ENCODE measurements around the gene TTBK2.

Gene TTBK2

DNA sequence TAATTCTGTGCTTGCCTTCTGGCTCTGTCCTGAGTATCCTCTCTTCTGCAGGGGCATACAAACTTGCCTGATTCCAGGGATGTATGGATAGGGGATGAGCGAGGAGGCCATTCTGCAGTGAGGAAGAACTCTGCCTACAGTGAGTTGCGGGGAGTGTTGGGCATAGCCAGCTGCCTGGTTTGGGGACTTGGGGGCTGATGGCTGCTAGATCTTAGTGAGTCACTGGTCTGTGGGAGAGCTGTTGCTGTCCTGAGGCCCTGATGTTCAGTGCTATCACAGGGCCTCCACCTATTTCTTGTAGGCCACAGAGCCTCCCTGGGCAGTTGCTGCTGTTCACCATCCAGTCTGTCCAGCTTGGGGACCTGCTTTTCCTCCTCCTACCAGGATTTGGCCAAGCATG, 204.0 kb downstream of the TTBK2 start:
- in situ Hi-C loops (cut with HindIII; ENCODE audit: low pct_ligation_motif_present, low pct_unique_long_range_greater_than_20kb, low sequenced_read_pairs), result no loop called here
- no peak for DNase-seq

DNA sequence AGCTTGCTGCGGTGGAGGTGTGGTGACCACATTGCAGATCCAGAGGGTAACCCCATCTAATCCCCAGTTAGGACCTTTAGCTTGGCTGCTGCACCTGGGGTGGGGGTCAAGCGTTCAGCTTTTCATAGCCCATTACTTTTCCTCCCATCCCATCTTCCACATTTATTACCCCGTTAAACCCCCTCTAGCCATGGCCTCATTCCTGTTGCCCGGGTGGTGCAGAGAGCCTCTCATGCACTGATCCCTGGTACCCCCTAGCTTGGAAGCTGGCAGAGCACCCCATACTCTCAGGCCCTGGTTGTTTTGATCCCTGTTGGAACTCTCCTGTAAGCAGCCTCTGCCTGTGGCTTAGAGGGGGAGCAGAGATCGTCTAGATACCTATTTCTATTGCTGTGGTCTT, 204.5 kb downstream of the TTBK2 start:
- in situ Hi-C loops (cut with HindIII; ENCODE audit: low pct_ligation_motif_present, low pct_unique_long_range_greater_than_20kb, low sequenced_read_pairs), result no loop called here

DNA sequence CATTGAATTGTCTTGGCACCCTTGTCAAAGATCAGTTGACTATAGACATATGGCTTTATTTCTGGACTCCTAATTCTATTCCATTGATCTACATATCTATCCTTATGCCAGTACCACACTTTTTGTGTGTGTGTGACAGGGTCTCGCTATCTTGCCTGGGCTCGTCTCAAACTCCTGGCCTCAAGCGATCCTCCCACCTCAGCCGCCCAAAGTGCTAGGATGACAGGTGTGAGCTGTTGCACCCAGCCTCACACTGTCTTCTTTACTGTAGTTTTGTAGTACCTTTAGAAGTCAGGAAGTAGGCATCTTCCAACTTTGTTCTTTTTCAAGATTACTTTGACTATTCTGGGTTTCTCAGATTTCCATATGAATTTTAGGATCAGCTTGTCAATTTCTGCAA, 208.0 kb downstream of the TTBK2 start:
- no peak for DNase-seq
- in situ Hi-C loops (cut with HindIII; ENCODE audit: low pct_ligation_motif_present, low pct_unique_long_range_greater_than_20kb, low sequenced_read_pairs), result no loop called here

More for the DNA sequence above, 204.5 kb downstream of the TTBK2 start:
- DNase-seq, result no peak

DNA sequence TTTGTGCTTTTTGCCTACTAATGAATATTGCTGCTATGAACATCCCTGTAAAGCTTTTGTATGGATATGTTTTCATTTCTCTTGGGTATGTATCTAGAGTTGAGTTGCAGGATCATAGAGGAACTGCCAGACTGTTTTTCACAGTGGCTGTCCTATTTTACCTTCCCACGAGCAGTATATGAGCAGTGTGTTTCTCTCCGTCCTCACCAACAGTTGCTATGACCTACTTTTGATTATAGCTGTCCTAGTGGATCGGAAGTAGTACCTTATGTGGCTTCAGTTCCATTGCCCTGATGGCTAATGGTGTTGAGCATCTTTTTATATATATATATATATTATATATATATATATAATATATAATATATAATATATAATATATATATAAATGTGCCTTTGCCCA, 208.8 kb downstream of the TTBK2 start:
- no peak for DNase-seq
- in situ Hi-C loops (cut with HindIII; ENCODE audit: low pct_ligation_motif_present, low pct_unique_long_range_greater_than_20kb, low sequenced_read_pairs), result no loop called here

DNA sequence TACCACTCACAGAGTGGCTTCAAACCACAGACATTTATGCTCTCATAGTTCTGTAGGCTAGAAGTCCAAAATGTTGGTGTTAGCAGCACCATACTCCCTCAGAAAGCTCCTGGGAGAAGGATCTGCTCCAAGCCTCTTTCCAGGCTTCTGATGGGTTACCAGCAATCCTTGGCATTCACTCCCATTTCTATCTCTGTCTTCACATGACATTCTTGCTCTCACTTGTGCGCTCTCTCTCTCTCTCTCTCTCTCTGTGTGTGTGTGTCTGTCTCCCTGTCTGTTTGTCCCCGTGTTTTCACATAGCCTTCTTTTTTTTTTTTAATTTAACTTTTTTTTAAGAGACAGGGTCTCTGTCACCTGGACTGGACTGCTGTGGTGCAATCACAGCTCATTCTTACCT, 209.9 kb downstream of the TTBK2 start:
- no peak for DNase-seq
- in situ Hi-C loops (cut with HindIII; ENCODE audit: low pct_ligation_motif_present, low pct_unique_long_range_greater_than_20kb, low sequenced_read_pairs), result no loop called here

DNA sequence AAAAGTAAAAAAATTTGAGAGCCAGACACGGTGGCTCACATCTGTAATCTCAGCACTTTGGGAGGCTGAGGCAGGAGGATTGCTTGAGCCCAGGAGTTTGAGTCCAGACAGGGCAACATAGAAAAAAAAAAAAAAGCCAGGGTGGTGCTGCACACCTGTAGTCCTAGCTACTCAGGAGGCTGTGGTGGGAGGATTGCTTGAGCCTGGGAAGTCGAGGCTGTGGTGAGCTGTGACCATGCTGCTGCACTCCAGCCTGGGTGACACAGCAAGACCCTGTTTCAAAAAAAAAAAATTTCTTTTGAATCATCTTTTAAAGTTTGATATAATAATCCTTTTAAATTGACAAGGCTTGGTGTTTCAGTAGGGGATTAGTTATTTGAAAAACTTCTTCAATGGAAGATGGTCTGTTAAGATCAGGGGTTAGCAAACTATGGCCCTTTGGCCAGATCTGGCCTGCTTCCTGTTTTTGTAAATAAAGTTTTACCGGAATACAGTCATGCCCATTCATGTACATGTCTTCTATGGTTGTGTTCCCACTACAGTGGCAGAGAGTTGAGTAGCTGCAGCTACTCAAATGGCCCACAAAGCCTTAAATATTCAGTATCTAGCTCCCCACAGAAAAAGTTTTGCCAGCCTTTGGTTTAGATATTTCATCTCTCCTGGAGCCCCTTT, 212.6 kb downstream of the TTBK2 start:
- DNase-seq, result no peak
- in situ Hi-C loops (cut with HindIII; ENCODE audit: low pct_ligation_motif_present, low pct_unique_long_range_greater_than_20kb, low sequenced_read_pairs), result no loop called here

DNA sequence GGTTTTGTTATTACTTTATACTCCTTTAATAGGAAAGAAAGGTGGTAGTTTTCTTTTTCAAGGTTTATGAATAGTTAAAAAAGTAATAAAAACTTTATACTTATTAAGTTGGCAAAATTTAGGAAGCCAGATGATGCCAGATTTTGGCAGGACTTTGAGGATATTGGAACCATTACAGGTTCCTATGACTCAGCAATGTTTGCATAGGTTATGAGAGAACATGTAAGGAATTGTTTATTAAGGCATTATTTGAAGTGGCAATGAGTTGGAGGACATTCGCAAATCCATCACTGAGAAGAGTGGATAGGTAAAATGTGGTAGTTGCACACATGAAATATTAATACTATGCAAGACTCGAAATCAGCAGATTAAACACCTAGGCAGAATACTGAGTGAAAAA, 213.5 kb downstream of the TTBK2 start:
- DNase-seq, result no peak
- in situ Hi-C loops (cut with HindIII; ENCODE audit: low pct_ligation_motif_present, low pct_unique_long_range_greater_than_20kb, low sequenced_read_pairs), result no loop called here

DNA sequence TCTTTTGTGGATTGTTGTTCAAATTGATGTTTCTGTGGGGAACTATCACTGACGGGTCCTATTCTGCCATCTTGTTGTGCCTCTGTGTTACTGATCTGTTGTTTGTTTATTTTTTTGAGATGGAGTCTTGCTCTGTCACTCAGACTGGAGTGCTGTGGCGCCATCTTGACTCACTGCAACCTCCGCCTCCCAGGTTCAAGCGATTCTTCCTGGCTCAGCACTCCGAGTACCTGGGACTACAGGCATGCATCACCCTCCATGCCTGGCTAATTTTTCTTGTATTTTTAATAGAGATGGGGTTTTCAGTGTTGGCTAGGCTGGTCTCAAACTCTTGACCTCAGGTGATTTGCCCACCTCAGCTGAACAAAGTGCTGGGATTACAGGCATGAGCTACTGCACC, 215.2 kb downstream of the TTBK2 start:
- in situ Hi-C loops (cut with HindIII; ENCODE audit: low pct_ligation_motif_present, low pct_unique_long_range_greater_than_20kb, low sequenced_read_pairs), result no loop called here

DNA sequence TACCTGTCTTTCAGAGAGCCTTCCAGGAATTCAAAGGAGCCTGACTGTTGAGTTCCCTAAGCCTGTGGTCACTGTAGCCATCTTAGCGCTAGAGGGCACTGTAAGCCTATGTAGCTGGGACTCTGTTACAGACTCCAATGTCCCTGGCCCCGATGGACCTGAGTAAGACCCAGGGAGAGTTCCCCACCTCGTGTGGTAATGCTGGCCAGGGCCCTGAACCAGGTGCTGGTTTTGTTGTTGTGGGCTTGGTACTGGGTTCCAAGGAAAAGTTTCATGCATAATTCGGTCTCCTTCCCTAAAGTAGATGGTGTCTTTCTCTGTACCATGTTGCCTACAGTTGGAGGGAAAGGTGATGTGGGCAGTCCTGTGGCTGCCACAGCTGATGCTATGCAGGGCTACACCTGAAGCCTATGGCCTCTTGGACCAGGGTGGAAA, 216.1 kb downstream of the TTBK2 start:
- peak; percentile 68 for DNase-seq
- in situ Hi-C loops (cut with HindIII; ENCODE audit: low pct_ligation_motif_present, low pct_unique_long_range_greater_than_20kb, low sequenced_read_pairs), result no loop called here

More for the DNA sequence above, 215.2 kb downstream of the TTBK2 start:
- no peak for DNase-seq

DNA sequence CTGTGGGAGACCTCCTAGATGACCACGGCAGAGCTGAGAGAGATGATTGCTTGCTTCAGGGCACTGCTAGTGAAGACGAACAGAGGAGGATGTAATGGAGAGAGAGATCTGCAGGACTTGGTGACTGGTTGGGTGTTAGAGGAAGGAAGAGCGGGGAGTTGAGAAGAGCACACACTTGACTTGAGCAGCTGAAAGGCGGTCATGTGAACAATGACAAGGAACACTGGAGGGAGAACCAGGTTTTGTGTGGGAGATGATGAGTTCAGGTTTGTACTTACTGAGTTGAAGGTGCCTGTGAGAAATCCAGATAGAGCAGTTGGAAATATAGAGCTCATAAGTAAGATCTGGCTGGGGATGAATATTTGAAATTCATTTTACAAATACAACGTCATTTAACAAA, 224.0 kb downstream of the TTBK2 start:
- in situ Hi-C loops (cut with HindIII; ENCODE audit: low pct_ligation_motif_present, low pct_unique_long_range_greater_than_20kb, low sequenced_read_pairs), result no loop called here
- no peak for DNase-seq

DNA sequence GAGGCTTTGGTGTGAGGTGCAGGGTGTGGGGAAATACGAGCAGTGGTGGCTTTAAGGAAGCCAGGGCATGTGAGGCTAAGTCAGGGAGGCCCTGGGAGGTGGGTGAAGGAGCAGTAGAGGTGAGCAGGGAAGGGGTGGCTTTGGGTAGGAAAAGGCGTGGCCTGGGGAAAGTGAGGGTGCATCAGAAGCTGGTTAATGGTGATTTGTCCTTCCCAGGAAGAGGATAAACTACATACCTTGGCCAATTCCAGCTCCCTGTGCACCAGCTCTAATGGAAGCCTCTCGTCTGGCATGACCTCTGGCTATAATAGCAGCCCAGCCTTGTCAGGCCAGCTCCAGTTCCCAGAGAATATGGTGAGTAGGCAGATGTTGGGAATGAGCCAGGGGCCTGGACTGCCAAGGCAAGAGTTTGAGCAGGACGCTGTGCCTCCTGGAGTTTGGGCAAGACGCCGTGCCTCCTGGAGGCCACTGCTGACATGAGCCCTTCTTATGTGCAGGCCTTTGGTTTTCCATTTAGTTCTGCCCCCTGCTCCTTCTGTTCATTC, 225.0 kb downstream of the TTBK2 start:
- in situ Hi-C loops (cut with HindIII; ENCODE audit: low pct_ligation_motif_present, low pct_unique_long_range_greater_than_20kb, low sequenced_read_pairs), result no loop called here
- no peak for DNase-seq

DNA sequence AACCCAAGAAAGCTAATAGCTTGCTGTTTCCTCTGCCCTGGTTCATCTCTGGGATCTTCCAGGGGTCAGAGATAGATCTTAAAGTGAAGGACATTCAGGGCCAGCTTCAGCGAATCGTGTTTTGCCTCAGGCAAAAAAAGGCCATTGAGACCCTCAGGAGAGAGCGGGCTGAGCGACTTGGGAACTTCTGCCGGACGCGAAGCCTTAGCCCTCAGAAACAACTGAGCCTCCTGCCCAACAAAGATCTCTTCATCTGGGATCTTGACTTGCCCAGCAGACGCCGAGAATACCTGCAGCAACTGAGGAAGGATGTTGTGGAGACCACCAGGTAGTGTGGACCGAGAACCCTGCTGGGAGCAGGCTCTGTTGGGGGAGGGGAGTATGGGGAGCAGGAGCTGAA, 226.2 kb downstream of the TTBK2 start:
- in situ Hi-C loops (cut with HindIII; ENCODE audit: low pct_ligation_motif_present, low pct_unique_long_range_greater_than_20kb, low sequenced_read_pairs), result no loop called here
- no peak for DNase-seq

DNA sequence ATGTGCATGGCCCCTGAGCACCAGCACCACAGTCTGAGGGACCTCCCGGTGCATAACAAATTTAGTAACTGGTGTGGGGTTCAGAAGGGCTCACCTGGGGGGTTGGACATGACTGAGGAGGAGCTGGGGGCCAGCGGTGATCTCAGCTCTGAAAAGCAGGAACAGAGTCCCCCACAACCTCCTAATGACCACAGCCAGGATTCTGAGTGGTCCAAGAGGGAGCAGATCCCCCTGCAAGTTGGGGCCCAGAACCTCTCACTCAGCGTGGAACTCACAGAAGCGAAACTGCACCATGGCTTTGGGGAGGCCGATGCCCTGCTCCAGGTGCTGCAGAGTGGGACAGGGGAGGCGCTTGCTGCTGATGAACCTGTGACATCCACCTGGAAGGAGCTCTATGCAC, 226.6 kb downstream of the TTBK2 start:
- in situ Hi-C loops (cut with HindIII; ENCODE audit: low pct_ligation_motif_present, low pct_unique_long_range_greater_than_20kb, low sequenced_read_pairs), result no loop called here
- DNase-seq, result no peak

DNA sequence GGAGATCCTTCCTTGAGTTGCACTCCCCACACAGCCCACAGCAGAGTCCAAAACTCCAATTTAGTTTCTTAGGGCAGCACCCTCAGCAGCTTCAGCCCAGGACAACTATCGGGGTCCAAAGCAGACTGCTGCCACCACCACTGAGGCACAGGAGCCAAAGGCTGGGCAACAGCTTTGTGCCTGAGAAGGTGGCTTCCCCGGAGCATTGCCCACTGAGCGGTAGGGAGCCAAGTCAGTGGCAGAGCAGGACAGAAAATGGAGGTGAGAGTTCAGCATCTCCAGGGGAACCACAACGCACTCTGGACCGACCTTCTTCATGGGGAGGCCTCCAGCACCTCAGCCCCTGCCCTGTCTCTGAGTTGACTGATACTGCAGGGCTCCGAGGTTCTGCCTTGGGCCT, 227.1 kb downstream of the TTBK2 start:
- in situ Hi-C loops (cut with HindIII; ENCODE audit: low pct_ligation_motif_present, low pct_unique_long_range_greater_than_20kb, low sequenced_read_pairs), result no loop called here
- DNase-seq, result no peak

DNA sequence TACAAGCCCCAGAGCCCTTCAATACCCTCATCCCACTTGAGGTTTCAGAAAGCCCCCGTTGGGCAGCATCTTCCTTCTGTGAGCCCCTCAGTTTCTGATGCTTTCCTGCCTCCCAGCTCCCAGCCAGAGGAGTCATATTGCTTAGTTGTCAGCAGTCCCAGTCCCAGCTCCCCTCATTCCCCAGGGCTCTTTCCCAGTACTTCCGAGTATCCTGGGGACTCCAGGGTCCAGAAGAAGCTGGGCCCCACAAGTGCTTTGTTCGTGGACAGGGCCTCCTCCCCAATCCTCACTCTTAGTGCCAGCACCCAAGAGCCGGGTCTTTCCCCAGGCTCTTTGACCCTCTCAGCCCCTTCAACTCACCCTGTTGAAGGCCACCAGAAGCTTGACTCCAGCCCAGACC, 227.6 kb downstream of the TTBK2 start:
- DNase-seq, result no peak
- in situ Hi-C loops (cut with HindIII; ENCODE audit: low pct_ligation_motif_present, low pct_unique_long_range_greater_than_20kb, low sequenced_read_pairs), result no loop called here

DNA sequence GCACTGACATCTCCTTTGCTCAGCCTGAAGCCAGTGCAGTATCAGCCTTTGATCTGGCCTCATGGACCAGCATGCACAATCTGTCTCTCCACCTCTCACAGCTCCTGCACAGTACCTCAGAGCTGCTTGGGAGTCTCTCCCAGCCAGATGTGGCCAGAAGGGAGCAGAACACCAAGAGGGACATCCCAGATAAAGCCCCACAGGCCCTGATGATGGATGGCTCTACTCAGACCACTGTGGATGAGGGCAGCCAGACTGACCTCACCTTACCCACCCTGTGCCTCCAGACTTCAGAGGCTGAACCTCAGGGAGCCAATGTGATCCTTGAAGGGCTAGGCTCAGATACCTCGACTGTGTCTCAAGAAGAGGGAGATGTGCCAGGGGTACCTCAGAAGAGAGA, 228.0 kb downstream of the TTBK2 start:
- in situ Hi-C loops (cut with HindIII; ENCODE audit: low pct_ligation_motif_present, low pct_unique_long_range_greater_than_20kb, low sequenced_read_pairs), result no loop called here
- no peak for DNase-seq

DNA sequence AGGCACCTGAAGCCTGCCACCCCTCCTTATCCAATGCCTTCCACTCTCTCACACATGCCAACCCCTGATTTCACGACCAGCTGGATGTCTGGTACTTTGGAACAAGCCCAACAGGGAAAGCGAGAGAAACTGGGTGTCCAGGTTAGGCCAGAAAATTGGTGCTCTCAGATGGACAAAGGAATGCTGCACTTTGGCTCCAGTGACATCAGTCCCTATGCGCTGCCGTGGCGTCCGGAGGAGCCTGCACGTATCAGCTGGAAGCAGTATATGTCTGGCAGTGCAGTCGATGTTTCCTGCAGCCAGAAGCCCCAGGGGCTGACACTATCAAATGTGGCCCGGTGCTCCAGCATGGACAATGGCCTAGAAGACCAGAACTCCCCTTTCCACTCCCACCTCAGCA, 228.8 kb downstream of the TTBK2 start:
- DNase-seq, result no peak
- in situ Hi-C loops (cut with HindIII; ENCODE audit: low pct_ligation_motif_present, low pct_unique_long_range_greater_than_20kb, low sequenced_read_pairs), result no loop called here

DNA sequence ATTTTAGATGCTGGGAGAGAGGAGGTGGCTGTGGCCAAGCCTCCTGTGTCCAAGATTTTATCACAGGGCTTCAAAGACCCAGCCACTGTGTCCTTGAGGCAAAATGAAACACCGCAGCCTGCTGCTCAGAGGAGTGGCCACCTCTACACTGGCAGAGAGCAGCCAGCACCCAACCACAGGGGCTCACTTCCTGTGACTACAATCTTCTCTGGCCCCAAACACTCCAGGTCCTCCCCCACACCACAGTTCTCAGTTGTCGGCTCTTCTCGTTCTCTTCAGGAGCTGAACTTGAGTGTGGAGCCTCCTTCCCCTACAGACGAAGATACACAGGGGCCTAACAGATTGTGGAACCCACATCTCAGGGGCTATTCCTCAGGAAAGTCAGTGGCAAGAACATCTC, 229.3 kb downstream of the TTBK2 start:
- in situ Hi-C loops (cut with HindIII; ENCODE audit: low pct_ligation_motif_present, low pct_unique_long_range_greater_than_20kb, low sequenced_read_pairs), result no loop called here
- DNase-seq, result no peak

Measured in ACHN (cell line).